Retina (tissue), 1 donor: ENCODE results near the gene USP17L29.
"Not testable (repeated sequence)": the region's sequence is repeated elsewhere in the genome, so short reads cannot be mapped to it uniquely, and the experiment has no call there.

Experiments
- DNase-seq: peaks from one replicate; pipeline ENCODE4 v3.0.0-alpha.2; 2016

The USP17L29 gene, protein sequence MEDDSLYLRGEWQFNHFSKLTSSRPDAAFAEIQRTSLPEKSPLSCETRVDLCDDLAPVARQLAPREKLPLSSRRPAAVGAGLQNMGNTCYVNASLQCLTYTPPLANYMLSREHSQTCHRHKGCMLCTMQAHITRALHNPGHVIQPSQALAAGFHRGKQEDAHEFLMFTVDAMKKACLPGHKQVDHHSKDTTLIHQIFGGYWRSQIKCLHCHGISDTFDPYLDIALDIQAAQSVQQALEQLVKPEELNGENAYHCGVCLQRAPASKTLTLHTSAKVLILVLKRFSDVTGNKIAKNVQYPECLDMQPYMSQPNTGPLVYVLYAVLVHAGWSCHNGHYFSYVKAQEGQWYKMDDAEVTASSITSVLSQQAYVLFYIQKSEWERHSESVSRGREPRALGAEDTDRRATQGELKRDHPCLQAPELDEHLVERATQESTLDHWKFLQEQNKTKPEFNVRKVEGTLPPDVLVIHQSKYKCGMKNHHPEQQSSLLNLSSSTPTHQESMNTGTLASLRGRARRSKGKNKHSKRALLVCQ

DNA sequence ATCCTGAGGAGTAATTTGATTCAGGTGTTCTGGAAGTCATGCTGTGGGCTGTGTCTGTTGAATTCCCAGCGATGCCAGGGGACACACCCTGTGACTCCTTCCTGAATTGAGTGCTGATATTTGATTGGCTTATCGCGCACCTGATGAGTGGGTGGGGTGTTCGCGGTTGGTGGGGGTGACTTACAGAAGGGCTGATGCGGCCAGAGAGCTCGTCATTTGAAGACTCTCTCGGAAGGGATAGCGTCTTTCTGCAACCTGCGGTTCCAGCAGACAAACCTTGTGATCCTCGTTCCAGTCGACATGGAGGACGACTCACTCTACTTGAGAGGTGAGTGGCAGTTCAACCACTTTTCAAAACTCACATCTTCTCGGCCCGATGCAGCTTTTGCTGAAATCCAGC lies at the start of gene USP17L29:
Gene USP17L29, plus strand, starts transcription at position 301 of the 400 bp plus-strand sequence. Its CDS starts 0 bp downstream, at position 301.
- DNase-seq: not testable (repeated sequence)

GRCh38 chr4:9324191-9324590 lies 29.2 kb upstream of the USP17L29 start:
- DNase-seq: not testable (repeated sequence)

DNA sequence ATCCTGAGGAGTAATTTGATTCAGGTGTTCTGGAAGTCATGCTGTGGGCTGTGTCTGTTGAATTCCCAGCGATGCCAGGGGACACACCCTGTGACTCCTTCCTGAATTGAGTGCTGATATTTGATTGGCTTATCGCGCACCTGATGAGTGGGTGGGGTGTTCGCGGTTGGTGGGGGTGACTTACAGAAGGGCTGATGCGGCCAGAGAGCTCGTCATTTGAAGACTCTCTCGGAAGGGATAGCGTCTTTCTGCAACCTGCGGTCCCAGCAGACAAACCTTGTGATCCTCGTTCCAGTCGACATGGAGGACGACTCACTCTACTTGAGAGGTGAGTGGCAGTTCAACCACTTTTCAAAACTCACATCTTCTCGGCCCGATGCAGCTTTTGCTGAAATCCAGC lies 28.6 kb upstream of the USP17L29 start, which contains the start of gene USP17L24:
Gene USP17L24, plus strand, starts transcription at position 301 of the 400 bp plus-strand sequence. Its CDS starts 0 bp downstream, at position 301.
- DNase-seq: not testable (repeated sequence)

DNA sequence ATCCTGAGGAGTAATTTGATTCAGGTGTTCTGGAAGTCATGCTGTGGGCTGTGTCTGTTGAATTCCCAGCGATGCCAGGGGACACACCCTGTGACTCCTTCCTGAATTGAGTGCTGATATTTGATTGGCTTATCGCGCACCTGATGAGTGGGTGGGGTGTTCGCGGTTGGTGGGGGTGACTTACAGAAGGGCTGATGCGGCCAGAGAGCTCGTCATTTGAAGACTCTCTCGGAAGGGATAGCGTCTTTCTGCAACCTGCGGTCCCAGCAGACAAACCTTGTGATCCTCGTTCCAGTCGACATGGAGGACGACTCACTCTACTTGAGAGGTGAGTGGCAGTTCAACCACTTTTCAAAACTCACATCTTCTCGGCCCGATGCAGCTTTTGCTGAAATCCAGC lies 23.8 kb upstream of the USP17L29 start, which contains the start of gene USP17L25:
Gene USP17L25, plus strand, starts transcription at position 301 of the 400 bp plus-strand sequence. Its CDS starts 0 bp downstream, at position 301.
- not testable (repeated sequence) for DNase-seq

GRCh38 chr4:9334358-9334757 lies 19.1 kb upstream of the USP17L29 start, which contains the start of gene USP17L26:
TSS of gene USP17L26 (plus strand) at chr4:9334658. CDS start at chr4:9334658, 0 bp downstream.
- DNase-seq: not testable (repeated sequence)

GRCh38 chr4:9339103-9339502 lies 14.3 kb upstream of the USP17L29 start, which contains the start of gene USP17L5:
TSS of gene USP17L5 (plus strand) at chr4:9339403. CDS start at chr4:9339403, 0 bp downstream.
- not testable (repeated sequence) for DNase-seq

DNA sequence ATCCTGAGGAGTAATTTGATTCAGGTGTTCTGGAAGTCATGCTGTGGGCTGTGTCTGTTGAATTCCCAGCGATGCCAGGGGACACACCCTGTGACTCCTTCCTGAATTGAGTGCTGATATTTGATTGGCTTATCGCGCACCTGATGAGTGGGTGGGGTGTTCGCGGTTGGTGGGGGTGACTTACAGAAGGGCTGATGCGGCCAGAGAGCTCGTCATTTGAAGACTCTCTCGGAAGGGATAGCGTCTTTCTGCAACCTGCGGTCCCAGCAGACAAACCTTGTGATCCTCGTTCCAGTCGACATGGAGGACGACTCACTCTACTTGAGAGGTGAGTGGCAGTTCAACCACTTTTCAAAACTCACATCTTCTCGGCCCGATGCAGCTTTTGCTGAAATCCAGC lies 9.6 kb upstream of the USP17L29 start, which contains the start of gene USP17L27:
Gene USP17L27, plus strand, starts transcription at position 301 of the 400 bp plus-strand sequence. Its CDS starts 0 bp downstream, at position 301.
- not testable (repeated sequence) for DNase-seq

GRCh38 chr4:9348593-9348992 lies 4.8 kb upstream of the USP17L29 start, which contains the start of gene USP17L28:
TSS of gene USP17L28 (plus strand) at chr4:9348893. CDS start at chr4:9348893, 0 bp downstream.
- DNase-seq: not testable (repeated sequence)

DNA sequence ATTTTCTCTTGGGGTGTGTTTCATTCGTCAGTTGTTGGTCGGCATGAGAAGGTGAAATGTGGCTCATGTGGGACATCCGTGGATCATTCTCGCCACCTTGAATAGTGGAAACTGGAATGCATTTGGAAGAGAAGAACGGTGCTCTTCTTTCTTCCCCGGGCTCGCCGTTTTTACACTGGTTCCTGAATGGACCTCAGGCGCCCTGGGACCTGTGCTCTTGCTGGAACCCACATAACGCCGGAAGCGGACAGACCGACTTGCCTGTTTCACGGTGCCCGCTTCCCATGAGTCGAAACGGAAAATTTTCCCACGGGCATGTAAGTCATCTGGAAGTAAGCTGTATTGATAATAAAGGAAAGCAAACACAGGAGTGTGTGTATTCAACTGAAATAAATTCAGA lies 2.6 kb upstream of the USP17L29 start:
- DNase-seq: not testable (repeated sequence)

DNA sequence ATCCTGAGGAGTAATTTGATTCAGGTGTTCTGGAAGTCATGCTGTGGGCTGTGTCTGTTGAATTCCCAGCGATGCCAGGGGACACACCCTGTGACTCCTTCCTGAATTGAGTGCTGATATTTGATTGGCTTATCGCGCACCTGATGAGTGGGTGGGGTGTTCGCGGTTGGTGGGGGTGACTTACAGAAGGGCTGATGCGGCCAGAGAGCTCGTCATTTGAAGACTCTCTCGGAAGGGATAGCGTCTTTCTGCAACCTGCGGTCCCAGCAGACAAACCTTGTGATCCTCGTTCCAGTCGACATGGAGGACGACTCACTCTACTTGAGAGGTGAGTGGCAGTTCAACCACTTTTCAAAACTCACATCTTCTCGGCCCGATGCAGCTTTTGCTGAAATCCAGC lies 9.4 kb downstream of the USP17L29 start, which contains the start of gene USP17L30:
Gene USP17L30, plus strand, starts transcription at position 301 of the 400 bp plus-strand sequence. Its CDS starts 0 bp downstream, at position 301.
- DNase-seq: not testable (repeated sequence)

- not testable (repeated sequence) for DNase-seq
These were observed 26.4 kb downstream of the USP17L29 start for GRCh38 chr4:9379881-9380280.

DNA sequence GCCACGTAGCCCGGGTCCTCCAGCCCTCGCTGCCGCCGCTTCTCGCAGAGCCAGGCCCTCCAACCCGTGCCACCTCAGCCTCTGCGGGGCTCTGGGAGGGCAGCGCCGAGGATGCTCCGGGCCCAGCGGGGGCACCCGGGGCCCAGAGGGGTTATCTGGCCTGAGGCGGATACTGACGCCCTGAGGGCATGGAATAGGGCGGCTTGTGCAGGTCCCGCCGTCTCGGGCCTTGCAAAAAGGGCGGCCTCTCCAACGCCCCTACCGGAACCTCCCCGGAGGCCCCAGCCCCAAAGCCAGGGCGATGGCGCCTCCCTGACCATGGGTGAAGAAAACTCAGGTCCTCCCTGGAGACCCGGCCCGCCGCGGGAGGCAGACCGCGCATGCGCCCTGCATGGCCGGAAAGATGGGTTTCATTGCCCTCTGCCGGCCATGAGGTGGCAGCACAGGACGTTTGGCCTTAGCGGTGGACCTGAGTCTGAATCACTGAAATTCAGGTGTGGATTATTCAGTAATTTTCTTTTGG lies 27.6 kb downstream of the USP17L29 start:
- peak; percentile 77 for DNase-seq

DNA sequence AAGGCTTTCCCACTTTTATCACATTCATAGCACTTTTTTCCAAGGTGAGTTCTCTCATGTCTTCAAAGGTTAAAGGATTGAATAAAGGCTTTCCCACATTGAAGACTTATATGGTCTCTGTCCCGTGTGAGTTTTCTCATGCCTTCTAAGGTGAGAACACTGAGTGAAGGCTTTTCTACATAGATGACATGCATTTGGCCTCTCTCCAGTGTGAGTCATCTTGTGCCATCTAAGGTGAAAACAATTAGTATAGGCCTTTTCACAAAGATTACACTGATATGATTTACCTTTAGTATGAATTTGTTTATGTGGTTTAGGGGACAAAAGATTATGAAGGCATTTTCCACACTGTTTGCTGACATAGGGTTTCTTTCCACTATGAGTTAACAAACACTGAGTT lies 30.7 kb downstream of the USP17L29 start:
- no peak for DNase-seq

- not testable (repeated sequence) for DNase-seq
These were observed 35.6 kb downstream of the USP17L29 start for GRCh38 chr4:9389001-9389400.
